Measurements from ENCODE around the gene ZNF460.
A peak's percentile ranks its signal among the peaks of the same experiment; 100 is the strongest.

ZNF460 gene

GRCh38 chr19:57282011-57282643 lies 1.8 kb downstream of the ZNF460 start:
- no peak for TF ChIP-seq CTCF (IDR thresholded peaks at IDR 0.05; ENCODE audit: low read depth, low read length, missing control alignments)
- no peak for DNase-seq

GRCh38 chr19:57288373-57288772 lies 8.1 kb downstream of the ZNF460 start:
- H3K27ac ChIP-seq = no peak overlapping the region
- no peak for TF ChIP-seq CTCF (IDR thresholded peaks at IDR 0.05; ENCODE audit: low read depth, low read length, missing control alignments)
- no peak overlapping the region for H3K4me3 ChIP-seq (ENCODE audit: low read depth, low read length)
- no peaks in the 10 kb centered on the region for H3K27me3 ChIP-seq (replicated peaks)
- no peak for DNase-seq
- H3K36me3 ChIP-seq (replicated peaks) = peaks cover 90% of the 10 kb centered on the region
- in situ Hi-C loops (cut with HindIII; ENCODE audit: low pct_ligation_motif_present, low sequenced_read_pairs) = no loop called here

More at GRCh38 chr19:57282011-57282643, 1.8 kb downstream of the ZNF460 start:
- peaks cover 32% of the 10 kb centered on the region for H3K36me3 ChIP-seq (replicated peaks)
- H3K27me3 ChIP-seq (replicated peaks) = no peaks in the 10 kb centered on the region
- H3K4me3 ChIP-seq (ENCODE audit: low read depth, low read length) = peak overlapping the region; percentile 27
- in situ Hi-C loops (cut with HindIII; ENCODE audit: low pct_ligation_motif_present, low sequenced_read_pairs) = no loop called here
- H3K27ac ChIP-seq = no peak overlapping the region

GRCh38 chr19:57290970-57291369 lies 10.7 kb downstream of the ZNF460 start:
- H3K36me3 ChIP-seq (replicated peaks) = peaks cover 78% of the 10 kb centered on the region
- H3K4me3 ChIP-seq (ENCODE audit: low read depth, low read length) = no peak overlapping the region
- no peaks in the 10 kb centered on the region for H3K27me3 ChIP-seq (replicated peaks)
- in situ Hi-C loops (cut with HindIII; ENCODE audit: low pct_ligation_motif_present, low sequenced_read_pairs) = no loop called here
- no peak overlapping the region for H3K27ac ChIP-seq
- DNase-seq = no peak
- TF ChIP-seq CTCF (IDR thresholded peaks at IDR 0.05; ENCODE audit: low read depth, low read length, missing control alignments) = no peak

GRCh38 chr19:57292547-57292946 lies 12.3 kb downstream of the ZNF460 start:
- Histone ChIP-seq H3K27ac (no peak overlapping the region), H3K36me3 (replicated peaks) (peaks cover 68% of the 10 kb centered on the region), H3K27me3 (replicated peaks) (no peaks in the 10 kb centered on the region), H3K4me3 (ENCODE audit: low read depth, low read length) (no peak overlapping the region)
- no peak for DNase-seq
- in situ Hi-C loops (cut with HindIII; ENCODE audit: low pct_ligation_motif_present, low sequenced_read_pairs) = no loop called here
- no peak for TF ChIP-seq CTCF (IDR thresholded peaks at IDR 0.05; ENCODE audit: low read depth, low read length, missing control alignments)

GRCh38 chr19:57293719-57294118 lies 13.4 kb downstream of the ZNF460 start:
- H3K27me3 ChIP-seq (replicated peaks) = no peaks in the 10 kb centered on the region
- no peak for TF ChIP-seq CTCF (IDR thresholded peaks at IDR 0.05; ENCODE audit: low read depth, low read length, missing control alignments)
- in situ Hi-C loops (cut with HindIII; ENCODE audit: low pct_ligation_motif_present, low sequenced_read_pairs) = no loop called here
- H3K27ac ChIP-seq = no peak overlapping the region
- H3K4me3 ChIP-seq (ENCODE audit: low read depth, low read length) = no peak overlapping the region
- DNase-seq = no peak
- H3K36me3 ChIP-seq (replicated peaks) = peaks cover 57% of the 10 kb centered on the region

- in situ Hi-C loops (cut with HindIII; ENCODE audit: low pct_ligation_motif_present, low sequenced_read_pairs) = no loop called here
- no peak overlapping the region for H3K27ac ChIP-seq
- TF ChIP-seq CTCF (IDR thresholded peaks at IDR 0.05; ENCODE audit: low read depth, low read length, missing control alignments) = no peak
- peaks cover 10% of the 10 kb centered on the region for H3K36me3 ChIP-seq (replicated peaks)
- DNase-seq = peak; percentile 93
- no peaks in the 10 kb centered on the region for H3K27me3 ChIP-seq (replicated peaks)
- no peak overlapping the region for H3K4me3 ChIP-seq (ENCODE audit: low read depth, low read length)
These were observed 21.8 kb downstream of the ZNF460 start for GRCh38 chr19:57302020-57302465.

Measured in brain microvascular endothelial cell (primary cell).